IPS-NIHi11 (cell line): ENCODE measurements around the gene PTPRCAP.

ENCODE experiments used
- DNase-seq: peaks from one replicate; pipeline ENCODE4 v3.0.0; 2012; ENCODE audit warnings: mixed read lengths, low spot score

The PTPRCAP gene

GRCh38 chr11:67465189-67465510, 27.7 kb upstream of the PTPRCAP start:
- DNase-seq: no peak

- DNase-seq: peak; percentile 96
Observed at GRCh38 chr11:67464411-67465188, 27.1 kb upstream of the PTPRCAP start.

GRCh38 chr11:67463680-67464410, 26.4 kb upstream of the PTPRCAP start:
- no peak for DNase-seq

GRCh38 chr11:67463186-67463585, 25.7 kb upstream of the PTPRCAP start:
- DNase-seq: no peak

DNA sequence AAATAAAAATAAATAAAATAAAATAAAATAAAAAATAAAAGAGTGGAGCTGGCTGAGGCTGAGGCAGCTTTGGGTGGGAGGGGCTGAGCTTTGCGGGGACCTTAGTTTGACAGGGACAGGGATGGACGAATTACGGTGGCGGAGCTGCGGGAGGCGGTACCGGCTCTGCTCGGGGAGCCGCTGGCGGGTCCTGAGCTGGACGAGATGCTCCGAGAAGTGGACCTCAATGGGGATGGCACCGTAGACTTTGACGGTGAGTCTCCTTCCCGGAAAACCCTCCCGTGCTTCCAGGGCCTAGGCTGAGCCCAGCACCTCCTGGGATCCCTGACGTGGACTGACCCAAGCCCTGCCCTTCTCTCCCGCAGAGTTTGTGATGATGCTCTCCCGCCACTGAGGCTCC, 20.8 kb upstream of the PTPRCAP start:
- no peak for DNase-seq

GRCh38 chr11:67457453-67457852, 20.0 kb upstream of the PTPRCAP start:
- DNase-seq: no peak

DNA sequence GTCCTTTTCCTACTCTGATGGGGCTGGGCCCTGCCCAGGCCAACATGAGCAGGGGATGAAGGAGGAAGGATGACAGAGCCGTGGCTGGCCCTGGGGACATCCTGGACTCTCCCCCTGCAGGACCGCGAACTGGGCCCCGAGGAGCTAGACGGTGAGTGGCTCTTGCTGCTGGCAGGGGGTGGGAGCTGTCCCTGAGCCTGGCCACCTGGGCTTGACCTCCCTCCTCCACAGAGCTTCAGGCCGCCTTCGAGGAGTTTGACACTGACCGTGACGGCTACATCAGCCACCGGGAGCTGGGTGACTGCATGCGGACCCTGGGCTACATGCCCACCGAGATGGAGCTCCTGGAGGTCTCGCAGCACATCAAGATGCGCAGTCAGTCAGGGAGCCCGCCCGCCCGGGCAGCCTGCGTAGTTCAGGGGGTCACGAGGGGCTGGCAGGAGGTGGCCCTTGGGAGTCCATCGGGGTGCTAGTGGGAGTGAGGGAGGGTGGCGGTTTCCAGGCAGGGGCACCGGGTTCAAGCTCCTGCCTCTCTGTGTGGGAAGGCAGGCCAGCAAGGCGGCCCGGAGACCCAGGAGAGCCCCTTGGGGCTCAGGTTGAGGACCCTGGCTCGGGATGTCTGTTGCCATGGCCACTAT, 18.7 kb upstream of the PTPRCAP start:
- DNase-seq: no peak

DNA sequence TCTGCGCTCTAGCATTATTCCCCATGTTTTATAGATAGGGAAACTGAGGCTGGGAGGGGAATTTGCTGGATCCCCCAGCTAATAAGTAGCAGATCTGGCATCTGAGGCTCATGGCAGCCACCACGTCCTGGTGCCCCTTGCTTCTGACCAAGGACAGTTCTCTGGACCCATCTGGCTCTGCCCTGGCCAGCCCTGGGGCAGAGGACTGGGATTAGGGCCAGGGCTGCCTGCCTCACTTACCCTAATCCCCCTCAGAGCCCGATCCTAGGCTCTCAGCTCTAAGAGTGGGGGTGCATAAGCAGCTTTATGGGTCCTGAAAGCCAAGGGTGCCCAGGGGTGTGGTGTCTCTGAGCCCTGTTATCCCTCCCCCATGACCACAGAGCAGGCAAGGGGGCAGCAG, 17.6 kb upstream of the PTPRCAP start, which contains the start of gene CABP4:
CABP4 (plus strand) TSS at position 301 of the 400 bp plus-strand sequence; CDS start at position 371, 70 bp downstream.
- DNase-seq: no peak

GRCh38 chr11:67453816-67454732, 16.6 kb upstream of the PTPRCAP start:
- no peak for DNase-seq

GRCh38 chr11:67452141-67452952, 14.9 kb upstream of the PTPRCAP start, which contains the start of gene GPR152:
GPR152 (minus strand) TSS chr11:67452729; CDS start chr11:67452724, 5 bp downstream.
- no peak for DNase-seq

GRCh38 chr11:67451658-67451976, 14.1 kb upstream of the PTPRCAP start:
- DNase-seq: no peak

DNA sequence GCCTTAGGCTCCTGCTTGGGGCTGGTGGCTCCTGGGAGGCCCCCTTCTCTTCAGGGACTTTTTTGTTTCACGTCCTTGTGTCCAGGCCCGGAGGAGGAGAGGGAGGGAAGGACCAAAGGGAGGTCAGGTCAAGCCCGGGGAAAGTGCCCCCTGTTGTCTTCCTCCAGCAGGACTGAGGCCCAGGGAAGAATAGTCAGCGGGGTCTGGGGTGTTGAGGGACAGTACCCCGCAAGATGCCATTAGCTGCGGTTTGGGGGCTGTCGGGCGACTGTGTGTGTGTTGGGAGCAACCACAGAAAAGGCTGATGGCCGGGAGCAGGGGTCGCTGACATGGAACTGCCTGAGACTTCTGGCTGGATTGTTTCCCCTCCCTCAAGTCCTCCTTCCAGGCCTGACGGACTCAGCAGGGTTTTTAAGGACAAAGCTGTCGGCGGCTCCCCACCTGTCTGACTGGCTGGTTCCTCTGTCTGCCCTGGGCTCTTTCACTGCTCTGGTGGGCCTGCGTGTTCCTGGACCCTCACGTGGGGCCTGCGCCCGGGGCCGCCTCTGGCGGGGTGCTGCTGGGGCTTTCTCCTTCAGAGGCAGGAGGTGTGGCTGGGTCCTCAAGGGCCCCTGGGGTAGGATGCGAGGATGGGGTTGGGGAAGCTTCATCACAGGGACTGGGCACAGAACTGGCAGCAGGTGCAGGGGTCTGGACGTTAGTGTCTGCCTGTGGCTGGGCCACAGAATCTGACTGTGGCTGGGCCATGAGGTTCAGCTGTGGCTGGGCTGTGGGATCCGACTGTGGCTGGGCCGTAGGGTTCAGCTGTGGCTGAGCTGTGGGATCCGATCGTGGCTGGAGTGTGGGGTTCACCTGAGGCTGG, 13.5 kb upstream of the PTPRCAP start:
- DNase-seq: no peak

DNA sequence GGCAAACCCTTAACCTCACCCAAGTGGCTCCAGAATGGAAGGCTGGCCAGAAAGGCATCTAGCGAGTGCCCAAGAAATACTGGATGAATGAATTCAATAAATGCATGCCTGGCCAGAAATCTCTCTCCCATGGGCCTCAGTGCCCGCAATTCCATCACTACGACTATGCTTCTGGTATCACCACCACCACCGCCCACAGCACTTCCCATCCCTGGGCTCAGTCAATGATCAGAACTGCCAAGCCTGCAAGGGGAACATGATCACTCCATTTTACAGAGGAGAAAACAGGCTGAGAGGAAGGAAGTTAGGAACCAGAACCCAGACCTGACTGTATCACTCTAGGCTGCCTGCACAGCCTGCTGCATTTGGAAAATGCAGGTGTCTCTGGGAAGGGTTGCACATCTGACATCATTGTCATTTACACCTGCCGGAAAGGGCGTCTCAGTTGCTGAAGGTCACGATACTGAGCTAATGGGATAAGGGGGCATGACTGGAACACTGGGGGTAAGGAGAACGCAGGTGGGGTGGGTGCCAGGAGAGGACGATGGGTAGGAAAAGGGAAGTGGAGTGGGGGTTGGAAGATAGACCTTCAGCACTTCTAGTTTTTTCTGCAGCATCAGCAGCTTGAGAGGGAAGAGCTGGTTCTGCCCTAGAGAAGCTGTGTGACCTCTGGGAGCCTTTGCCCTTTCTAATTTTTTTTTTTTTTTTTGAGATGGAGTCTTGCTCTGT, 11.8 kb upstream of the PTPRCAP start:
- DNase-seq: no peak

DNA sequence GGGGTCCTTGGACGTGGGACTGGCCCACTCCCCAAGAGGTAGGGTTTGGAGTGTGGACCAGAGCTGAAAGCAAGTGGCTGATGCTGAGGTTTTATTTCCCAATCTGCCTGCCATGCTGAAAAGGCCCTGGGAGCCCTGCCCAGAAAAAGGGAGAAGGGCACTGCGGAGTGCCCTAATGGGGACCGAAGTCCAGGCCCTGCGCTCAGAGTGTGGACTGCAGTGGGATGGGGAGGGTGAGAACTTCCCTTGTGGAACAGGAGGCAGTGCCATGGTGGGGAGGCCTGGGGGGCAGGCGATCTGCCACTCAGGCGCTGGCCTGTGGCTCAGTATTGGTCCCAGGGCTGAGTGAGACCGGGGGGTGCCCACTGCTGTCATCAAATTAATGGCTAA, 10.7 kb upstream of the PTPRCAP start:
- DNase-seq: no peak

- no peak for DNase-seq
Observed at GRCh38 chr11:67445515-67445914, 8.0 kb upstream of the PTPRCAP start.

DNA sequence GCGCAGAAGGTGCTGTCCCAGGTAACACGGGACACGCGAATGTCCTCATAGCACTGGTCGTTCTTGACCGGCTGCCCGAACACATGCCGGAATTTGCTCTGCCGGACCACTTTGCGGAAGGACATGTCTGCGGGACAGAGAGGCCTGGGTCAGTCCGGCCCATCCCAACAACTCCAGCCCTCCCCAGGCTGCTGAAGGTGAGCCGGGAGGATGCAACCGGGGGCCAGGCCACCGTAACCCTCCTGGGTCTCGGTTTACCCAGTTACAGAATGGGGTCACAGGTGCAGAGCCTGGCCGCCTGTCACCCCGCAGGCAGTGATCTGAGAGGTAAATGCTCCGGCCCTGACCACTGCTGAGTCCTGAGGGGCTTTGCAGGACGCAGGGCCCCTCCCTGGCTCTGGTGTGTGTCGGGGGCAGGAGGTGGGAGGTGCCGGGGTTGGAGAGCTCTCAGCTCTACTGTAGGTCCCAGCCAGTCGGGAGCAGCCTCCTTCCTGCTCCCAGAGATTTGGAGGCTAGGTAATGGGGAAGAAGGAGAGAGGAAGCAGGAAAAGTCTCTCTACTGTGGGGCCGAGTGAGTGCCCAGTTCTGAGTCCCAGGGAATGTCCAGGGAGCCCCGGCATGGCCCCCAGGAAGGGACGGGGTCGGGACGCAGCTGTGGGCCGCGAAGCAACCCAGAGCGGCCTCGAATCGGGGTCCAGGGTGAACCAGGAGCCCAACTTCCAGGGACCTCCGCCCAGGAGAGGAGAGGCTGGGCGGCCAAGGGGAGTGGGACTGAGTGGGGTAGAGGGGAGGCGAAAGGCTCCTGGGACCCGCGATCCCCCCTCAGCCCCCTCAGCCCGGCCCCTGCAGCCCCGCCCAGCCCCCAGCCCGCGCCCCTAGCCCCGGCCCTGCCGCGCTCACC, 5.3 kb upstream of the PTPRCAP start:
- DNase-seq: no peak

DNA sequence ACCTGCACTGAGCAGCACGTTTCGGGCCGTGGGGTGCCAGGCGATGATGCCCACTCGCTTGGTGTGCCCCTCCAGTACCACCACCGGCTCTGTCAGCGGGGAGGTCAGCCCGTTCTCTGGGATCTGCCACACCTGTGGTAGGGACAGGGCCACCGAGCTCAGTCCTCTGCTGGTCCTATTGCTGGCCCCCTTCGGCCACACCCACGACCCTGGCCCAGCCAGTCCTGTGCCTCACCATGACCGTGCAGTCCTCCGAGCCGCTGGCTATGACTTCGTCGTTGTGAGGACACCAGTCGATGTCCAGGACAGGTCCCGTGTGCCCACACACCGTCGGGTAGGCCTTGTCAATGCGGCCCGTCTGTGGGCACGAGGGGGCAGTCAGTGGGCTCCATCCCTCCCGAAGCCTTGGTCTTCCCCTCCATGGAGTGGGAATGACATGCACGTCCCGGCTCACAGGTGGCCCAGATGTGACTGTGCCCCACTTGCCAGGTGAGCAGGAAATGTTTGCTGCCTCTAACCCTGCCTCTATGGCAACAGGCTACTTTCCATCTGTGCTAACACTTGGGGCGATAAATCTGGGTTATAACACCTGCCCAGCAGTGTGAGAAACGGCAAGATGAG, 4.4 kb upstream of the PTPRCAP start:
- no peak for DNase-seq

DNA sequence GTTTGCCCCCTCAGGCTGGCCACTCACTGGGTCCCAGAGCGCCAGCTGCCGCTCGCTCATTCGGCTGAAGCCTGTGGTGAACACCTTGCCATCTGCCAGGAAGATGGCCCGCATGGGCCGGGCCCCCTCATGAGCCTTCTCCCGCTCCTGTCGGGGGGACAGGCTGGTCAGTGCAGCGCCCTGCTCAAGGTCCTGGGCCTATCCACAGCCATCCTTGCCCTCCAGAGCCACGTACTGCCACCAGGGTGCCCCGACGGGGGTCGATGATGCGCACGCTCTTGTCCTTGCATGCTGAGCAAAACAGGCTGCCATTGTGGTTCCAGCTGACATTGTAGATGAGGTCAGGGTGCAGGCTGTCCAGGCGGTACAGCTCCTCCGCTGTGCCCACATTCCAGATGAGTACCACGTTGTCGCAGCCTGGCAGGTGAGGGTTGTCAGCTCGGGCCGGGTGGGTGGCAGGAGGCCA, 3.6 kb upstream of the PTPRCAP start:
- no peak for DNase-seq
